NCI-H748 (cell line): ENCODE data around the gene MGP.

Source experiments
- DNase-seq: peaks from one replicate; lab custom pipeline; 2025; ENCODE audit not compliant: unreplicated experiment; lab: John Stamatoyannopoulos, UW

Gene MGP

DNA sequence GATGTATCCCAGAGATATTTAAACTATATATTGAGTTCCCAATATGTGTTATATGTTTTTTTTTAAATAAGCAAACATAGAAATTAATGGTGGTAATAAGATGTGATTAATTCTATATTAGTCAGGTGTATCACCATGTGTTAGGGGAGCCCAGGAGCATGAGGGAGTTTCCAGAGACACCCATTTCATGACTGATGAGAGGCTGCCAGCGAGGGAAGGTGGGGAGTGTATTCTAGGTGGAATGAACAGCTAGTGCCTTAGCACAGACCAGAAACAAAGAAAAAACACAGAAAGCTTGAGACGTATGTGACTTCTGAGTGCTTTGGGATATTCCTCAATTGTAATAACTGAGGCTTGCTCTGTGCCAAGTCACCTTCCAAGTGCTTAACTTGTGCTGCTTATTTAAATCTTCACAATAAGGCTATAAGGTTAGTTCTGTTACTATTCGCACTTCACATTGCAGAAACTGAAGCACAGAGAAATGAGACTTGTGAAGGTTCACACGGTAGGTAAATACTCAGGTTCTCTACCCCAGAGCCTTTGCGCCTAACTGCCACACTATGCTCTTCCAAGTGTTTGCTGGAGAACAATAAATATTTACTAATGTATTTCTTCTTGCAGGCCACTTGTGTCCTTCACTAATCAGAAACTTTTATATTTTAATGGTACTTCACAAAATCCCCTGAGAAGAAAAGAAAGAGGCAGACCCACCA, 17.9 kb upstream of the MGP start:
- DNase-seq: no peak

GRCh38 chr12:14902465-14902864, 16.8 kb upstream of the MGP start:
- no peak for DNase-seq

DNA sequence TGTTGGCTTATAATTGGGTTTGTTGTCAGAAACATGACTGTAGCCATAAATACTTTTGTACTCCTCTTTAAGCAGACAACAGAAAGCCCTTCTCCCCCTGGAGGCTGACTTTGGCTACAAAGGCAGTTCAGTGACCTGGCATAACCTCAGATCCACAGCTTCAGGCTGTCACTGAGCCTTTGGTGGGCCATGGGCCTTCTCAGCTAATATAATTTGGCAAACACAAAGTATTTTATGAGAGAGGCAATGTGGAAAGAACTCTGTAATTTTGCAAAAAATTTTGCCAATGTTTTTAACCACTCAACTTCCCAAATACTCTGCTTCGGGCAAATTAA, 15.5 kb upstream of the MGP start:
- no peak for DNase-seq

- DNase-seq: no peak
Observed at GRCh38 chr12:14900521-14901227, 15.0 kb upstream of the MGP start.

GRCh38 chr12:14896521-14897169, 11.0 kb upstream of the MGP start:
- DNase-seq: no peak

DNA sequence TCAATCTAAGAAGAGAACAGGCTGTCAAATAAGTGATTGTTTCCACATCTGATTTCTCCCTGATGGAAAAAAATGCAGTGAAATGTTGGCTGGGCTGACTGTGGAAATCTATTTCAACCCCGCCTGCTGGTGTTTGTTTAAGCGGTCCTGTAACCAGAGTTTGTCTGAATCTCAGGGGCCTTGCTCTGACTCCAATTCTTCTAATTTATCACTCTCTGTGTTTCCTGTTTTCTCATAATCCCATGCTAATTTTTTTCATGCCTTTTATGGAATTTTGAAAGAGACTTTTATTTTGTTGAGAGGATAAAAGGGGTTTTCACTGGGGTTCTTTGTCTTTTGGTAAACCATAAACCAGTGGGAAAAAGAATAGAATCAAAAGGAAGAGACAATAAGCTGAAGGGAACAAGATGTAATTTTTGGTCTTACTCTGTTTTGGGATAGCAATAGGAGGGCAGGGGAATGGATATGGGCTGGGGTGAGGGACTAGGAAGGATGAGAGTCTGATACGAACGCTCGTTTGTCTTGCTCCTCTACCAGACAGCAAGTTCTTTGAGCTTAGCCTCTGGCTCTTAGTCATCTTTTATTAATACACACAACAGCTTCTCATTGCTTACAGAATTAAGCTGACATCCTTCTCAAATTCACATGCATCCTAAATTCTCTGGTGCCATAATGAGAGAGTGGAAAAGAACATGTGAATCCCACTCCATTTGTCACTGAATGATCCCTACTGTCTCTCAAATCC, 8.0 kb upstream of the MGP start:
- DNase-seq: no peak

DNA sequence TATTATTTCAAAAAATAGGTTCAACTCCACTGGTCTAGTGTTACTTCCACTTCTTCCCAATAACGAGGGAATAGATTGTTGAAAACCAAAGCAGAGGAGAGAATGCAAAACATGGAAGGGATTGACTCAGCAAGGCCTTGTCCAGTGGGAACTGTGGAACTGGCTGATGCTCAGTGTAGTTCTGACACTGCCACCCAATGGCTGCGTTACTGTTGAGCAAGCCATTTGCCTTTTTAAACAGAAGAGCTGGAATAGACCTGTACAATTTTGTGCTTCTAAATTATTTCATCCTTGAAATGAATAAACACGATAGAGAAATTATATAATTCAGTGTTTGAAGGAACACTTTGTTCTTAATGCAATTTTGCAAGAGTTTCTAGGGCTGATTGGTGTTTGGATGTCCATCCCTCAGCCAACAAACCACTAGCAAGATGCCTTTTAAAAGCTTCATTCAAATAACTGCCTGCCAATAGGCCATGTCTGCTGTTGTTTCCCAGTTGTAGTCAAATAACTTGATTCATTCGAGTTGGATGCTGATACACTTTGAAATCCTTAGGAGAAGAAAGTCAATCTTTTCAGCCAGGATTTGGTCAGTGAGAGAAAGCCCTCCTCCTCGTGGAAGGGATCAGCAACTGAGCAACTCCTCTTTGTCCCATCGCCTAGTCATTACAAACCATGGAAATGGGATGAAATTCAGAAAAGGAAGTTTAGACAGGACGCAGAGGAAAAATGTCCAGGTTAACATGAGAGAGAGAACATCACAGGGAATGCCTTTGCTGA, 7.3 kb upstream of the MGP start:
- no peak for DNase-seq

DNA sequence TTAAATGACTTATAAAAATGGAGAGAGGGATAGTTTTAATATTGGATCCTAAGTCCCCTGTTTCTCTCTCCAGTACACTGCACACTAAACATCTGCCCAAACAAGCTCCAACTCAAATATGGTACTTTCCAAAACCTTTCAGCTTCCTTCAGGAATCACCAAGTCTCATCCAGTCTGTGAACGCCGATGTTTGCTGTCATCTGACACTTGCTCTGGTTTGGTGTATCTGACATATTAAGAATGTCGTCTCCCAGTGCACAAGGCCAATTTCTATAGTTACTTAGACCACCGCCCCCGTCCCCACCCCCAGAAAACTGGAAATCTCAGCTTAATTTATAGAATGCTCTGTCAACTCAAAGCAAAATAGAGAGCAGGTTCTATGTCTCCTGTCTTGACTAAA, 5.0 kb upstream of the MGP start:
- no peak for DNase-seq

DNA sequence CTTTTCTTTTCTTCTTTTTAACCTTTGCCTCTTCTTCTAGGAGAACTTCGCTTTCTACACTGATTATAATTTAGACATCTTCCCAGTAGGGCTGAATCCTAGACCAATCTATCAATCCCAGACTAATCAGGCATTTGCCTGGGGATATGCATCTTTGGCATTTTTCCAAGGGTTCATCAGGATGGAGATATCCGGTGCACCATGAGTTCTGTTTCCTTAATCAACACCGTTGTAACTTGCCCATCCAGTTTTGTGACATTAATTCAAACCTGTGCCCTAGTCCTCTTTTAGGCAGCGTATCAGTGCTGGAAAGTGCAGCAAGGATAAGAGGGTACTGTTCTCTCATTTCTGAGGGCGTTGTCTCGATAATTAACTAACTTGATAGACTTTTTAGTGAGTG, 617 bp upstream of the MGP start:
- peak; percentile 92 for DNase-seq

DNA sequence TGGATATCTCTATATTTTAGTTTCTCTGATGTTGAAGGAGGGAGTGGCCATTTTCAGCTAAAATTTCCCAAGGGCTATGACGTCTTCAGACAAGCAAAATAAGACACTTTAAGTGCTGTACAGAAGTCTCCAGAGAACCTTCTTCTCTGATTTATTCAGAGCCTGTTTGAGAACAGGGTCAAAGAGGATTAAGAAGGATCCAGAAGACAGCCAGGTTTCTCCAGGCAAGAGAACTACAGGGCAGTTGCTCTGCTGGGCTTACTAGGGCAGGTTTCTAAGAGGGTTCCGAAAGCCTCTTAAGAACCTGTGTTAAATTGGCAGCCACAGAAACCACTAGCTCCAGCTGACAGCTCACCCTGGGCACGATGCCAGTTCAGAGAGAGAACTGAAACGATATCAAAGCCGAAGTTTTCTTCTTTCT, 1.2 kb downstream of the MGP start:
- DNase-seq: peak; percentile 42

- DNase-seq: no peak
Observed at GRCh38 chr12:14883686-14884085, 2.0 kb downstream of the MGP start.

GRCh38 chr12:14880890-14881453, 4.7 kb downstream of the MGP start:
- no peak for DNase-seq

DNA sequence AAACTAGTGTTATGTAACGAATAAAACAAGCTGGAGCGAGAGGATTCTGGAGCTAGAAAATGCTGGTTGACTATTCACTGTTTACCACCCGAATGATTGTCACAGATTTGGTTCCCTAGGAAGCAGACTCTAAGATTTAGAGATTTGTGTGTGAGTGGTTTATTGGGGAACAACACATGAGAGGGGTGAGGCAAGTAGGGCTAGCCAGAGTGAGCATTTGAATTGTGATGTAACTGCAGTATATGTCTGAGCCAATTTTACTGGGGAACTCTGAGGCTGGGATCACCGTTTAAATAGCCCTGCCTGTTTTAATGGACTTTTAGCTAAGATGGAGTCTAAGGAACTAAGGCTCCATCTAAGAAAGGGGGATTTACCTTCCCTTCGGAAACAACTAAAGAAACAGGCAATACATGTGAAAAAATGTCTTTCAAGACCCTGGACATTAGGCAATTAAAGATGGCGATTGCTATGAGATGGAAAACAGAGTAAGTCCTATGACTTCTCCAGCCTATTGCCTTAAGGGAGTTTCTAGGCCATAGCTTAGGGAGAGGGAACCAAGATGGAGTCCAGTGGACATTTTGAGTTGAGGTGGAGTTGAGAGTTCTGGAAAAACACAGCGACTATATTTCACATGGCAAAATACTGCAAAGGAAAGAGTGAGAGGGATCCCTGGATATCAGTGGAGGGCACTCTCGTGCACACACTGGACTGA, 6.3 kb downstream of the MGP start:
- DNase-seq: no peak

- DNase-seq: no peak
Observed at GRCh38 chr12:14878488-14878887, 7.2 kb downstream of the MGP start.

DNA sequence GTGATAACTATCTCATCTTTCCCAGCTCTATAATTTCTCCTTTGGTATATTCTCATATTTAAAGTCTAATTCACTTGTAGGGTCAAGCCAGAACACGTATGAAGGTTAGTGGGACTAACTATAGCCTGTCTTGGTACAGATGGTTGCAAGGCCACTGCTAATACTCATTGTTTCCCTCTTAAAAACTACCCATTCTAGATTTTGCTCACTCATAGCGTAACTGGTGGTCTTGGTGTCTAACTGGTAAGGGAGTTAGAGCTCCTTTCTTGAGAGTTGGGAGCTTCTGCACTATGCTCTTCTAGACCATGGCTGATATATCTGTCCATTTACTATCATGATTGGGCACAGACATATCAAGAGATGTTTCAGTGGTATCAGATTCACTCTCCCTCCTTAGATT, 8.8 kb downstream of the MGP start:
- DNase-seq: no peak

DNA sequence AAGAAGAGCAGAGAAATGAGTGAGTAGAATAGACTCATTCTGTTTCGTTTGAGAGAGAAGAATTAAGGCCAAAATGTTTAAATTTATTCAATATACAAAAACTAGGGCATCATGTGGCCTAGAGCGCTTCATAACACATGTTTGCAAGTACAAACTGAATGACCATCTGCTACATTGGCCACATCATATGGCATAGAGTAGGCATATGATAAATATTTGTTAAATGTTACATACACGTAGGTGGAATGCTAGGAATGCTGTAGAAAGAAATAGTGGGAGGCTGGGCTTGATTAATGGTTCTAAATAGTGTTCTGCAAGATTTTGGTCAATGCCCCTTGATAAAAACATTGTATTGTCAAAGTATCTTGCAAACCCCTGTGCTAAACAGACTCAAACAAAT, 10.8 kb downstream of the MGP start:
- no peak for DNase-seq

DNA sequence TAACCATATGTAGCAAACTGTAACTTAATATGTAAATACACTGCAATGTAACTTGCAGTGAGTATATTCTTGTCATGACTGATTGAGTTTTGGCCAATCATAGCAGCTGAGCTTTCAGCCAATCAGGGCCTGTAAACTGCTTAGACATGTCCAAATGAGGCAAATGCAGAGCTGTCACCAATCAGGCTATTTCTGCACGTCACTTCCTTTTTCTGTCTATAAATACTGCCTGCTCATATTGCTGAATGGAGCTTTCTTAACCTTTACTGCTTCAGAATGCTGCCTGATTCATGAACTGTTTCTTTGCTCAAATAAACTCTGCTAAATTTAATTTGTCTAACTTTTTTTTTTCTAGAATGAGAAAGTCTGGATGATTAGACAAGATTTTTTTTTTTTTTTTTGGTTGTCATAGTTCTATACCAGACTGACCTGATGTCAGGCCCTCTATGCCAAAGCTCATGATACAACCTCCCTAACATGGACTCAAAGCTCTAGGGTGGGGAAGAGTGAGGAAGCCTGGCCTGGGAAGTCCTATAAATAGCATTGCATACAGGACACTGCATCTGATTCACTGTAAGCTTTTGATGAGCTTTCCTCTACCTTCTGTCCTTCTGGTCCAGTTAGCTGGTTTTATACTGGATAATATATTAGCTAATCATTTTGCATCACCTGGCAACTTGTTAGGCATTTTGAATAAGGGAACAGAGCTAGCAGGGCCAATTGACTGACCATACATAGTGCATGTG, 12.0 kb downstream of the MGP start:
- no peak for DNase-seq

DNA sequence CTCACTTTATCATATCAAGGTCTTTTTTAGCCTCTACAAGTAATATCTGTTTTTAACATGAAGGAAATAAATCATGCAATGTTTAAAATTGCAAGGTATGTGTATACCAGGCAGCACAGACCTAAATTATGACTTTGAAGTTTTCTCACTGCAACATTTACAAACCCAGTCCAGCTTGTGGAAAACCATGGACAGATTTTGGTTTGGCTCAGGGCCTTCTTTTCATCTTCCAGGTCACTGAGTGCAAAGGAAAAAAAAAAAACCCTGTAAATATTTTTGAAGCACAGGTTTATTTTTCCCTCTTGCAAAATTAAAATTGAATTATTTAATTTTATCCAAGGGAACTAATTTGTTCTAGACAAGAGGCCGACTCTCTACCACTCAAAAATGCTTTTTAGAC, 13.8 kb downstream of the MGP start:
- DNase-seq: no peak

- DNase-seq: no peak
Observed at GRCh38 chr12:14871247-14871646, 14.4 kb downstream of the MGP start.
